K562 (cell line): Measurements from ENCODE around the gene TLE4. TPM values are rescaled to one million over a fixed set of nuclear protein-coding genes. Genes with fewer than 3 reads are reported as not detected.

Source experiments
- ATAC-seq: fragments of 200-7000 bp; cut with Tn5 transposase; 3 replicates; pipeline ENCODE4 v1.9.1; 2020; ENCODE audit warnings: moderate library complexity
- BruUV-seq: library from RNA; stranded (reverse); fragments of 400-500 nt; replicated peaks from 2 replicates; lab custom pipeline; 2021; lab: Mats Ljungman, UMichigan
- CTCF ChIA-PET: fragments of 300-600 bp; formaldehyde crosslinking; extraction: SDS; loops from one replicate; lab custom pipeline; 2021; ENCODE audit warnings: low intra/inter-chr PET ratio; lab: Yijun Ruan, JAX
- POLR2A ChIA-PET: fragments of 300-600, 350-650 bp; sonication (Branson Sonifier 250); formaldehyde crosslinking; extraction: SDS; loops from one replicate; lab custom pipeline; 2021; ENCODE audit warnings: antibody characterized with exemption, inconsistent platforms; lab: Yijun Ruan, JAX
- DNase-seq, 4 experiments: peaks; one replicate each; pipeline versions ENCODE4 v3.0.0 to v3.0.0-alpha.2; 2011 to 2018; ENCODE audit warnings: low spot score in 3 of 4, mixed read lengths in 3 of 4; ENCODE audit errors: extremely low read depth in 1 of 4
- FAIRE-seq: peaks from 2 replicates; lab custom pipeline; 2011; peaks lifted over from hg19 to GRCh38; lab: Jason Lieb, UNC
- H2AFZ ChIP-seq: 2 replicates; pipeline ENCODE4 v1.6.0; 2011; ENCODE audit warnings: low read depth, low read length, control low read depth, inconsistent platforms
- H3K27ac ChIP-seq: fragments of 200-600 bp; 3 replicates; pipeline ENCODE4 v1.8.0; 2011; ENCODE audit warnings: low read depth, mild to moderate bottlenecking, control low read depth, inconsistent platforms, low read length, moderate library complexity, mixed read lengths; ENCODE audit errors: extremely low read depth
- H3K27me3 ChIP-seq, 2 experiments: fragments of 300-600 bp in 1 of 2; 2 replicates in 1 of 2; 3 replicates in 1 of 2; pipeline versions ENCODE4 v1.6.0 to v1.8.0; 2011; ENCODE audit warnings: inconsistent platforms in 2 of 2, low read length in 2 of 2, mild to moderate bottlenecking in 1 of 2, mixed read lengths in 1 of 2, moderate library complexity in 1 of 2; ENCODE audit not compliant: control insufficient read depth in 2 of 2, insufficient read depth in 2 of 2
- H3K36me3 ChIP-seq: fragments of 300-600 bp; 3 replicates; pipeline ENCODE4 v1.8.0; 2011; ENCODE audit warnings: mild to moderate bottlenecking, low read length, inconsistent platforms; ENCODE audit not compliant: control insufficient read depth, insufficient read depth
- H3K4me1 ChIP-seq, 2 experiments: fragments of 200-600 bp in 1 of 2; replicated peaks in 1 of 2; 2 replicates in 1 of 2; 3 replicates in 1 of 2; pipeline versions ENCODE4 v1.5.1 to v1.8.0; 2011; ENCODE audit warnings: inconsistent platforms in 2 of 2, low read length in 2 of 2, mild to moderate bottlenecking in 1 of 2, mixed read lengths in 1 of 2, moderate library complexity in 1 of 2; ENCODE audit not compliant: control insufficient read depth in 2 of 2, insufficient read depth in 2 of 2
- H3K4me2 ChIP-seq: 2 replicates; pipeline ENCODE4 v1.6.1; 2011; ENCODE audit warnings: low read length, control low read depth, inconsistent platforms, mixed read lengths; ENCODE audit not compliant: insufficient read depth
- H3K4me3 ChIP-seq: fragments of 200-600 bp; sonication (generic), shearing (Covaris generic); 2 replicates; pipeline ENCODE4 v1.5.1; 2016; ENCODE audit warnings: control low read depth, inconsistent platforms
- H3K79me2 ChIP-seq: fragments of 200-600 bp; 3 replicates; pipeline ENCODE4 v1.8.0; 2011; ENCODE audit warnings: low read length, inconsistent platforms; ENCODE audit not compliant: control insufficient read depth, insufficient read depth
- H3K9ac ChIP-seq, 2 experiments: 2 replicates each; pipeline versions ENCODE4 v1.6.0 to v1.6.1; 2011; ENCODE audit warnings: low read depth in 2 of 2, low read length in 2 of 2, control low read depth in 1 of 2, inconsistent platforms in 1 of 2, mild to moderate bottlenecking in 1 of 2, mixed read lengths in 1 of 2; ENCODE audit not compliant: insufficient read depth in 1 of 2
- H3K9me1 ChIP-seq: one replicate; pipeline ENCODE4 v1.6.0; 2011; ENCODE audit warnings: inconsistent platforms, mild to moderate bottlenecking, low read length, moderate library complexity; ENCODE audit not compliant: control insufficient read depth, insufficient read depth
- H3K9me3 ChIP-seq: replicated peaks from 2 replicates; pipeline ENCODE4 v1.5.1; 2011; ENCODE audit warnings: low read depth, low read length, inconsistent platforms; ENCODE audit not compliant: control insufficient read depth, insufficient read depth
- H4K20me1 ChIP-seq: replicated peaks from 2 replicates; pipeline ENCODE4 v1.6.1; 2011; ENCODE audit warnings: low read length, inconsistent platforms, mixed read lengths; ENCODE audit not compliant: control insufficient read depth, insufficient read depth
- KDM1A ChIP-seq, 2 experiments: fragments of 450-650 bp; IDR thresholded peaks; 2 replicates each; pipeline ENCODE4 v1.6.1; 2016; ENCODE audit warnings: mild to moderate bottlenecking in 2 of 2
- NCOR1 ChIP-seq: fragments of 450-650 bp; IDR thresholded peaks from 2 replicates; pipeline ENCODE4 v1.6.1; 2016; ENCODE audit warnings: mild to moderate bottlenecking, moderate library complexity
- NR2C1 ChIP-seq, 2 experiments: fragments of 450-650 bp; IDR thresholded peaks; 2 replicates each; pipeline ENCODE4 v1.6.1; 2017; ENCODE audit warnings: mild to moderate bottlenecking in 2 of 2, antibody characterized with exemption in 1 of 2, inconsistent platforms in 1 of 2, missing compliant biosample characterization in 1 of 2, missing genetic modification characterization in 1 of 2
- SREBF1 ChIP-seq: fragments of 150-350 bp; IDR thresholded peaks from 2 replicates; pipeline ENCODE4 v1.6.1; 2014; ENCODE audit warnings: antibody characterized with exemption, low read depth, low read length, borderline replicate concordance
- ZNF584 ChIP-seq: fragments of 200-800 bp; sonication (Bioruptor generic); IDR thresholded peaks from 2 replicates; pipeline ENCODE4 v1.6.1; 2016; ENCODE audit warnings: low read depth, mild to moderate bottlenecking, missing genetic modification characterization, missing compliant biosample characterization
- WGBS: fragments of 100-300 bp; shearing (Covaris generic); methylation state at CpG from one replicate; pipeline ENCODE4 v1.1.6; 2016; ENCODE audit warnings: low coverage, mixed read lengths; ENCODE audit not compliant: insufficient coverage; ENCODE audit errors: missing lambda C conversion rate; 5-methylcytosine and 5-hydroxymethylcytosine counted together
- in situ Hi-C: fragments of 300-500 bp; cut with MboI; formaldehyde crosslinking; loops from 4 replicates; pipeline ENCODE4 v1.15.0; 2018; ENCODE audit warnings: inconsistent platforms, mixed read lengths
- intact Hi-C: fragments of 100-400 bp; cut with micrococcal nuclease; formaldehyde crosslinking; loops from 2 replicates; pipeline ENCODE4 v1.14.2; 2022
- polyA plus RNA-seq, 8 experiments: library from polyadenylated mRNA; depleted of rRNA in 4 of 8; stranded (reverse) in 5 of 8; unstranded in 3 of 8; fragments of >200 nt; fragmentation: Nextera tagmentation in 2 of 8; fragmentation: Illumina TruSeq in 1 of 8; extraction: Ambion mirVana in 2 of 8; extraction: Trizol in 1 of 8; gene quantifications; 2 replicates each; pipeline versions ENCODE4 v1.2.1 to v1.2.3, GENCODE V29; 2011 to 2014; ENCODE audit warnings: inconsistent platforms in 1 of 8, missing spikeins in 1 of 8
- total RNA-seq, 7 experiments: library from RNA; depleted of rRNA in 6 of 7; stranded (reverse); fragments of >200 nt in 6 of 7; fragmentation: Illumina TruSeq in 2 of 7; extraction: Trizol in 2 of 7; gene quantifications; 2 replicates each; pipeline versions ENCODE4 v1.2.1 to v1.2.3, GENCODE V29; 2011 to 2021; ENCODE audit warnings: low replicate concordance in 1 of 7
- TF ChIP-seq, protein P1 (sequence below): fragments of 250-450 bp; sonication (Bioruptor Pico); IDR thresholded peaks from 2 replicates; pipeline ENCODE4 v1.8.0; 2021; ENCODE audit warnings: borderline replicate concordance, mild to moderate bottlenecking, moderate library complexity; ENCODE audit not compliant: poor library complexity, severe bottlenecking
- TF ChIP-seq, protein P2 (sequence below): sonication (generic); formaldehyde crosslinking; IDR thresholded peaks from 2 replicates; pipeline ENCODE4 v1.8.0; 2022; ENCODE audit warnings: mild to moderate bottlenecking, missing genetic modification reagents

The TLE4 gene
- total and polyA plus RNA-seq, 9 of the 15 experiments (the other 6 are each of a cell fraction or from before 2014, with no cell fraction given) = 1.1 to 8.8 (median 5.7) TPM

DNA sequence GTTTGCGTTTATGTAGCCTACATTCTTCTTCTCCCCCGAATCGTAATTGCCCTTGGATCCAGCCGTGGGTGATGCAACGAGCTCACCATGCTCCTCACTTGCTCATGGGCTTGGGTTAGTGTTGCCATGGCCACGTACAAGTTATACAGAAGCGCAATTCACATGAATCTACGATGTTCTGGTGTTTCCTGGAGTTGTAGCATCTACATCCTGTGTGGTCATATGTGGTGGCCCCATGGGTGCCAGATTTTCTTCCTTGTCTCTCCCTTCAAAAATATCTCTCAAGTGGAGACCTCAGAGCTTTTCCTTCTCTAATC, 115.3 kb downstream of the TLE4 start:
- DNase-seq = no peak
- no peak overlapping the region for H3K27ac ChIP-seq
- no peaks in the 10 kb centered on the region for H3K27me3 ChIP-seq
- WGBS = 46% methylated on average over 7 of the region's 8 CpGs
- H3K79me2 ChIP-seq = no peaks in the 10 kb centered on the region
- H3K4me3 ChIP-seq = no peak overlapping the region
- no TSS peak for BruUV-seq
- TF ChIP-seq, protein P1, sequence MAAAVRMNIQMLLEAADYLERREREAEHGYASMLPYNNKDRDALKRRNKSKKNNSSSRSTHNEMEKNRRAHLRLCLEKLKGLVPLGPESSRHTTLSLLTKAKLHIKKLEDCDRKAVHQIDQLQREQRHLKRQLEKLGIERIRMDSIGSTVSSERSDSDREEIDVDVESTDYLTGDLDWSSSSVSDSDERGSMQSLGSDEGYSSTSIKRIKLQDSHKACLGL = no peak
- TF ChIP-seq KDM1A (IDR thresholded peaks at IDR 0.05) (no peak), ZNF584 (CRISPR knock-in tag) (no peak), SREBF1 (no peak), NCOR1 (no peak), NR2C1 (IDR thresholded peaks at IDR 0.05) (no peak), NR2C1 (tag; IDR thresholded peaks at IDR 0.05) (no peak)
- TF ChIP-seq, protein P2, sequence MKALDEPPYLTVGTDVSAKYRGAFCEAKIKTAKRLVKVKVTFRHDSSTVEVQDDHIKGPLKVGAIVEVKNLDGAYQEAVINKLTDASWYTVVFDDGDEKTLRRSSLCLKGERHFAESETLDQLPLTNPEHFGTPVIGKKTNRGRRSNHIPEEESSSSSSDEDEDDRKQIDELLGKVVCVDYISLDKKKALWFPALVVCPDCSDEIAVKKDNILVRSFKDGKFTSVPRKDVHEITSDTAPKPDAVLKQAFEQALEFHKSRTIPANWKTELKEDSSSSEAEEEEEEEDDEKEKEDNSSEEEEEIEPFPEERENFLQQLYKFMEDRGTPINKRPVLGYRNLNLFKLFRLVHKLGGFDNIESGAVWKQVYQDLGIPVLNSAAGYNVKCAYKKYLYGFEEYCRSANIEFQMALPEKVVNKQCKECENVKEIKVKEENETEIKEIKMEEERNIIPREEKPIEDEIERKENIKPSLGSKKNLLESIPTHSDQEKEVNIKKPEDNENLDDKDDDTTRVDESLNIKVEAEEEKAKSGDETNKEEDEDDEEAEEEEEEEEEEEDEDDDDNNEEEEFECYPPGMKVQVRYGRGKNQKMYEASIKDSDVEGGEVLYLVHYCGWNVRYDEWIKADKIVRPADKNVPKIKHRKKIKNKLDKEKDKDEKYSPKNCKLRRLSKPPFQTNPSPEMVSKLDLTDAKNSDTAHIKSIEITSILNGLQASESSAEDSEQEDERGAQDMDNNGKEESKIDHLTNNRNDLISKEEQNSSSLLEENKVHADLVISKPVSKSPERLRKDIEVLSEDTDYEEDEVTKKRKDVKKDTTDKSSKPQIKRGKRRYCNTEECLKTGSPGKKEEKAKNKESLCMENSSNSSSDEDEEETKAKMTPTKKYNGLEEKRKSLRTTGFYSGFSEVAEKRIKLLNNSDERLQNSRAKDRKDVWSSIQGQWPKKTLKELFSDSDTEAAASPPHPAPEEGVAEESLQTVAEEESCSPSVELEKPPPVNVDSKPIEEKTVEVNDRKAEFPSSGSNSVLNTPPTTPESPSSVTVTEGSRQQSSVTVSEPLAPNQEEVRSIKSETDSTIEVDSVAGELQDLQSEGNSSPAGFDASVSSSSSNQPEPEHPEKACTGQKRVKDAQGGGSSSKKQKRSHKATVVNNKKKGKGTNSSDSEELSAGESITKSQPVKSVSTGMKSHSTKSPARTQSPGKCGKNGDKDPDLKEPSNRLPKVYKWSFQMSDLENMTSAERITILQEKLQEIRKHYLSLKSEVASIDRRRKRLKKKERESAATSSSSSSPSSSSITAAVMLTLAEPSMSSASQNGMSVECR = no peak
- POLR2A ChIA-PET = no interaction called here
- H3K9me1 ChIP-seq = no peaks in the 10 kb centered on the region
- no peak overlapping the region for H3K4me2 ChIP-seq
- intact Hi-C loops = no loop called here
- no peaks in the 10 kb centered on the region for H3K9me3 ChIP-seq
- H2AFZ ChIP-seq = no peak overlapping the region
- CTCF ChIA-PET = no interaction called here
- no peak overlapping the region for H3K9ac ChIP-seq
- in situ Hi-C loops = no loop called here
- H3K4me1 ChIP-seq = no peaks in the 10 kb centered on the region
- H3K36me3 ChIP-seq = no peaks in the 10 kb centered on the region
- no peak for ATAC-seq
- no peaks in the 10 kb centered on the region for H4K20me1 ChIP-seq
- no peak for FAIRE-seq
